Endodermal cell (in vitro differentiated cells): Measurements from ENCODE around the gene OCA2. TPM values are rescaled to one million over a fixed set of nuclear protein-coding genes. Genes with fewer than 3 reads are reported as not detected.
"Not testable (repeated sequence)": the region's sequence is repeated elsewhere in the genome, so short reads cannot be mapped to it uniquely, and the experiment has no call there.

ENCODE experiments used
- DNase-seq: peaks from one replicate; pipeline ENCODE4 v3.0.0-alpha.2; 2017
- H3K27ac ChIP-seq: 2 replicates; pipeline ENCODE4 v1.5.1; 2013; ENCODE audit warnings: mild to moderate bottlenecking, low read depth, low read length, moderate library complexity
- H3K27me3 ChIP-seq: 2 replicates; pipeline ENCODE4 v1.6.1; 2013; ENCODE audit warnings: mild to moderate bottlenecking, low read length, moderate library complexity; ENCODE audit not compliant: insufficient read depth, control insufficient read depth, poor library complexity, severe bottlenecking
- H3K36me3 ChIP-seq: 2 replicates; pipeline ENCODE4 v1.7.0; 2013; ENCODE audit warnings: mild to moderate bottlenecking, low read length, moderate library complexity; ENCODE audit not compliant: control insufficient read depth, insufficient read depth
- H3K4me1 ChIP-seq: one replicate; pipeline ENCODE4 v1.7.0; 2013; ENCODE audit warnings: low read length; ENCODE audit not compliant: control insufficient read depth, insufficient read depth
- H3K4me3 ChIP-seq: 2 replicates; pipeline ENCODE4 v1.5.1; 2013; ENCODE audit warnings: mild to moderate bottlenecking, low read length, moderate library complexity
- H3K9ac ChIP-seq: 2 replicates; pipeline ENCODE4 v1.6.1; 2013; ENCODE audit warnings: mild to moderate bottlenecking, low read length, moderate library complexity; ENCODE audit not compliant: poor library complexity, severe bottlenecking; ENCODE audit errors: extremely low read depth
- H3K9me3 ChIP-seq: 2 replicates; pipeline ENCODE4 v1.6.1; 2013; ENCODE audit warnings: mild to moderate bottlenecking, low read length, moderate library complexity; ENCODE audit not compliant: control insufficient read depth
- H3K27ac Mint-ChIP-seq: 2 replicates; pipeline ENCODE4 v1.8.0; 2020; ENCODE audit warnings: mixed read lengths
- H3K27me3 Mint-ChIP-seq: 2 replicates; pipeline ENCODE4 v1.8.0; 2021; ENCODE audit warnings: mild to moderate bottlenecking, mixed read lengths; ENCODE audit not compliant: insufficient read depth
- H3K36me3 Mint-ChIP-seq: 2 replicates; pipeline ENCODE4 v1.8.0; 2020; ENCODE audit warnings: low read depth, mixed read lengths
- H3K4me1 Mint-ChIP-seq: 2 replicates; pipeline ENCODE4 v1.8.0; 2020; ENCODE audit warnings: mixed read lengths
- H3K4me3 Mint-ChIP-seq: 2 replicates; pipeline ENCODE4 v1.8.0; 2020; ENCODE audit warnings: mild to moderate bottlenecking, moderate library complexity, mixed read lengths
- H3K9me3 Mint-ChIP-seq: 2 replicates; pipeline ENCODE4 v1.8.0; 2020; ENCODE audit warnings: mild to moderate bottlenecking, mixed read lengths
- CTCF ChIP-seq: fragments of 200-600 bp; sonication (generic); conservative IDR thresholded peaks from 2 replicates; pipeline ENCODE4 v1.5.0; 2021; ENCODE audit warnings: antibody characterized with exemption, mild to moderate bottlenecking
- WGBS, 2 experiments: methylation state at CpG; one replicate each; pipeline versions ENCODE4 v1.1.5 to v1.1.7; 2013; ENCODE audit warnings: missing lambda C conversion rate in 2 of 2, mixed read lengths in 1 of 2; ENCODE audit not compliant: insufficient coverage in 1 of 2, insufficient read length in 1 of 2; 5-methylcytosine and 5-hydroxymethylcytosine counted together
- total RNA-seq, 2 donors: library from RNA; stranded (reverse); fragmentation: NEBNext Ultra II Directional in 1 of 2; extraction: Animal tissue kit (Norgen Biotek cat#: 25700) in 1 of 2; gene quantifications; 2 replicates in 1 of 2; 3 replicates in 1 of 2; pipeline ENCODE4 v1.2.1, GENCODE V29; 2021

OCA2 gene
- total RNA-seq, 2 donors from 2014 or later, result 0.29 to 0.84 TPM

GRCh38 chr15:28123408-28124023 is 24.4 kb upstream of the OCA2 start:
- Mint-ChIP-seq H3K4me1 (no peaks in the 10 kb centered on the region), H3K36me3 (peaks cover 66% of the 10 kb centered on the region), H3K27me3 (no peaks in the 10 kb centered on the region), H3K9me3 (no peaks in the 10 kb centered on the region), H3K4me3 (no peak overlapping the region), H3K27ac (no peak overlapping the region)
- Histone ChIP-seq H3K27ac (no peak overlapping the region), H3K4me1 (no peaks in the 10 kb centered on the region), H3K4me3 (no peak overlapping the region), H3K36me3 (peaks cover 71% of the 10 kb centered on the region), H3K27me3 (no peaks in the 10 kb centered on the region), H3K9me3 (no peaks in the 10 kb centered on the region), H3K9ac (no peak overlapping the region)
- 48 to 58% methylated on average over 6 of the region's 6 CpGs for WGBS, 2 experiments
- DNase-seq, result peak; percentile 95
- peak; percentile 81 for TF ChIP-seq CTCF

- Histone ChIP-seq H3K27me3 (no peaks in the 10 kb centered on the region), H3K27ac (no peak overlapping the region), H3K9ac (no peak overlapping the region), H3K4me1 (no peaks in the 10 kb centered on the region), H3K36me3 (peaks cover 71% of the 10 kb centered on the region), H3K9me3 (no peaks in the 10 kb centered on the region), H3K4me3 (no peak overlapping the region)
- WGBS, 2 experiments, result 89% methylated on average over 7 to 28 of the region's 28 CpGs
- DNase-seq, result peak; percentile 26
- Mint-ChIP-seq H3K9me3 (no peaks in the 10 kb centered on the region), H3K4me3 (no peak overlapping the region), H3K27me3 (no peaks in the 10 kb centered on the region), H3K36me3 (peaks cover 67% of the 10 kb centered on the region), H3K27ac (no peak overlapping the region), H3K4me1 (no peaks in the 10 kb centered on the region)
- TF ChIP-seq CTCF, result no peak
Observed at GRCh38 chr15:28122038-28122949, 23.2 kb upstream of the OCA2 start.

- H3K9ac ChIP-seq, H3K4me3 Mint-ChIP-seq, H3K4me1 Mint-ChIP-seq, H3K9me3 Mint-ChIP-seq, H3K27ac ChIP-seq, H3K4me1 ChIP-seq, H3K4me3 ChIP-seq, H3K27ac Mint-ChIP-seq, H3K27me3 ChIP-seq, H3K27me3 Mint-ChIP-seq, DNase-seq, H3K9me3 ChIP-seq: not testable (repeated sequence)
- peaks cover 71% of the 10 kb centered on the region for H3K36me3 Mint-ChIP-seq
- H3K36me3 ChIP-seq, result peaks cover 74% of the 10 kb centered on the region
- 94 to 95% methylated on average over 3 to 9 of the region's 16 CpGs for WGBS, 2 experiments
Observed at GRCh38 chr15:28121577-28121976, 22.5 kb upstream of the OCA2 start.
